ENCODE results near the gene PAPOLG. TPM values are rescaled to one million over a fixed set of nuclear protein-coding genes. Genes with fewer than 3 reads are reported as not detected.

The PAPOLG gene
- total RNA-seq (10 to 100 TPM; 40.1 to 40.3 TPM), polyA plus RNA-seq (10 to 100 TPM in 1 of 2 donors, 1 to 10 TPM in 1; 9.4 to 17.6 TPM)

- Histone ChIP-seq H3K4me3 (ENCODE audit: low read length in 2 of 2) (peak within 1 kb of the TSS; percentile 76 to 92), H3K4me1 (ENCODE audit: insufficient read depth, low read length) (peaks cover 36% of the 10 kb centered on the region), H3K27ac (ENCODE audit: low read depth, low read length) (peak within 1 kb of the TSS; percentile 89), H3K9me3 (ENCODE audit: control insufficient read depth in 1 of 2, low read length in 2 of 2) (no peaks in the 10 kb centered on the region), H3K36me3 (ENCODE audit: insufficient read depth, low read length) (peaks cover 15% of the 10 kb centered on the region), H3K27me3 (ENCODE audit: insufficient read depth, low read length) (no peaks in the 10 kb centered on the region)
- CTCF ChIA-PET (ENCODE audit: partially characterized antibody) = interaction anchor here (1.0 to 1.7 kb wide), 6 partner anchors 9 to 261 kb away, joined by 3 to 7 read pairs (median 5); partner anchors contain the start of genes PEX13 and PUS10
- H3K4me3 Mint-ChIP-seq = peak within 1 kb of the TSS; percentile 98 to 100 (median 100)
- peak within 1 kb of the TSS; percentile 84 to 100 (median 99) for H3K27ac Mint-ChIP-seq
- H3K27me3 Mint-ChIP-seq = no peaks in the 10 kb centered on the region
- peaks cover 17 to 29% of the 10 kb centered on the region in 2 donors for H3K36me3 Mint-ChIP-seq
- H3K9me3 Mint-ChIP-seq = peaks cover 0 to 2% (median 0%) of the 10 kb centered on the region in 8 donors
- intact Hi-C loops (cut with micrococcal nuclease) = loop anchor here (1.0 to 5.0 kb wide), 5 partner anchors 49 to 1441 kb away; partner anchors contain the start of genes B3GNT2, REL and XPO1
- POLR2A ChIA-PET (ENCODE audit: partially characterized antibody) = interaction anchor here (0.6 to 2.2 kb wide), 19 partner anchors 8 to 1133 kb away, joined by 3 to 12 read pairs (median 4); partner anchors contain the start of genes FAM161A, PEX13, PUS10 and REL
- DNase-seq = peak; percentile 92 to 96 (median 93)
- peaks cover 28 to 51% (median 40%) of the 10 kb centered on the region in 4 donors for H3K4me1 Mint-ChIP-seq
Measured at GRCh38 chr2:60756097-60757087, at the start of gene PAPOLG. Gene PAPOLG, plus strand, starts transcription at chr2:60756268. Its CDS starts 211 bp downstream, at chr2:60756479.

GRCh38 chr2:60707750-60708371 lies 48.2 kb upstream of the PAPOLG start:
- no peak overlapping the region for H3K27ac ChIP-seq (ENCODE audit: low read depth, low read length)
- peak in 4 of 5 donors; percentile 31 to 39 (median 32) for DNase-seq
- H3K9me3 Mint-ChIP-seq = peaks cover 0 to 1% (median 0%) of the 10 kb centered on the region in 8 donors
- intact Hi-C loops (cut with micrococcal nuclease) = loop anchor here (1.0 to 5.0 kb wide), 3 partner anchors 48 to 291 kb away; partner anchors contain the start of gene PAPOLG
- H3K27me3 Mint-ChIP-seq = peaks cover 6 to 12% of the 10 kb centered on the region in 2 donors
- no peak overlapping the region for H3K4me3 Mint-ChIP-seq
- ChIA-PET POLR2A (ENCODE audit: partially characterized antibody) (interaction anchor here (0.6 to 1.6 kb wide), 3 partner anchors 48 to 310 kb away, joined by 3 to 7 read pairs (median 3); partner anchors contain the start of genes PAPOLG, PEX13 and PUS10), CTCF (ENCODE audit: partially characterized antibody) (interaction anchor here (0.6 to 9.0 kb wide), 20 partner anchors 12 to 321 kb away, joined by 3 to 181 read pairs (median 3); partner anchors contain the start of gene PAPOLG)
- no peaks in the 10 kb centered on the region for H3K4me1 ChIP-seq (ENCODE audit: insufficient read depth, low read length)
- no peak overlapping the region for H3K4me3 ChIP-seq (ENCODE audit: low read length in 2 of 2)
- H3K4me1 Mint-ChIP-seq = no peaks in the 10 kb centered on the region
- no peaks in the 10 kb centered on the region for H3K36me3 Mint-ChIP-seq
- no peaks in the 10 kb centered on the region for H3K27me3 ChIP-seq (ENCODE audit: insufficient read depth, low read length)
- H3K36me3 ChIP-seq (ENCODE audit: insufficient read depth, low read length) = no peaks in the 10 kb centered on the region
- no peak overlapping the region for H3K27ac Mint-ChIP-seq
- H3K9me3 ChIP-seq (ENCODE audit: control insufficient read depth in 1 of 2, low read length in 2 of 2) = no peaks in the 10 kb centered on the region

- peaks cover 6 to 12% of the 10 kb centered on the region in 2 donors for H3K27me3 Mint-ChIP-seq
- ChIA-PET POLR2A (ENCODE audit: partially characterized antibody) (interaction anchor here (1.6 kb wide), 1 partner anchor 47 kb away, joined by 7 read pairs; the partner anchor contains the start of gene PAPOLG), CTCF (ENCODE audit: partially characterized antibody) (interaction anchor here (1.2 to 9.0 kb wide), 7 partner anchors 13 to 290 kb away, joined by 3 to 181 read pairs (median 4); no protein-coding TSS in a partner anchor)
- Histone ChIP-seq H3K4me3 (ENCODE audit: low read length in 2 of 2) (no peak overlapping the region), H3K27ac (ENCODE audit: low read depth, low read length) (no peak overlapping the region), H3K9me3 (ENCODE audit: control insufficient read depth in 1 of 2, low read length in 2 of 2) (no peaks in the 10 kb centered on the region), H3K27me3 (ENCODE audit: insufficient read depth, low read length) (no peaks in the 10 kb centered on the region), H3K36me3 (ENCODE audit: insufficient read depth, low read length) (no peaks in the 10 kb centered on the region), H3K4me1 (ENCODE audit: insufficient read depth, low read length) (no peaks in the 10 kb centered on the region)
- H3K4me1 Mint-ChIP-seq = no peaks in the 10 kb centered on the region
- no peak for DNase-seq
- H3K4me3 Mint-ChIP-seq = no peak overlapping the region
- H3K9me3 Mint-ChIP-seq = peaks cover 0 to 1% (median 0%) of the 10 kb centered on the region in 8 donors
- H3K27ac Mint-ChIP-seq = peak overlapping the region in 1 of 7 donors; percentile 21
- intact Hi-C loops (cut with micrococcal nuclease) = loop anchor here (5.0 kb wide), 1 partner anchor 99 kb away; no protein-coding TSS in a partner anchor
- H3K36me3 Mint-ChIP-seq = no peaks in the 10 kb centered on the region
Measured at GRCh38 chr2:60708630-60709320, 47.3 kb upstream of the PAPOLG start.

GRCh38 chr2:60710707-60711106 lies 45.4 kb upstream of the PAPOLG start:
- intact Hi-C loops (cut with micrococcal nuclease) = no loop called here
- CTCF ChIA-PET (ENCODE audit: partially characterized antibody) = interaction anchor here (0.8 to 9.0 kb wide), 5 partner anchors 14 to 288 kb away, joined by 3 to 181 read pairs (median 4); no protein-coding TSS in a partner anchor
- Mint-ChIP-seq H3K4me1 (no peaks in the 10 kb centered on the region), H3K9me3 (peaks cover 0 to 1% (median 0%) of the 10 kb centered on the region in 8 donors), H3K4me3 (no peak overlapping the region), H3K27me3 (peaks cover 5 to 10% of the 10 kb centered on the region in 2 donors), H3K36me3 (no peaks in the 10 kb centered on the region), H3K27ac (no peak overlapping the region)
- no peak overlapping the region for H3K27ac ChIP-seq (ENCODE audit: low read depth, low read length)
- no peaks in the 10 kb centered on the region for H3K27me3 ChIP-seq (ENCODE audit: insufficient read depth, low read length)
- no peak for DNase-seq
- POLR2A ChIA-PET (ENCODE audit: partially characterized antibody) = no interaction called here
- no peaks in the 10 kb centered on the region for H3K36me3 ChIP-seq (ENCODE audit: insufficient read depth, low read length)
- no peaks in the 10 kb centered on the region for H3K9me3 ChIP-seq (ENCODE audit: control insufficient read depth in 1 of 2, low read length in 2 of 2)
- H3K4me1 ChIP-seq (ENCODE audit: insufficient read depth, low read length) = no peaks in the 10 kb centered on the region
- H3K4me3 ChIP-seq (ENCODE audit: low read length in 2 of 2) = no peak overlapping the region

- Histone ChIP-seq H3K4me3 (ENCODE audit: low read length in 2 of 2) (no peak overlapping the region), H3K9me3 (ENCODE audit: control insufficient read depth in 1 of 2, low read length in 2 of 2) (no peaks in the 10 kb centered on the region), H3K4me1 (ENCODE audit: insufficient read depth, low read length) (no peaks in the 10 kb centered on the region), H3K27me3 (ENCODE audit: insufficient read depth, low read length) (no peaks in the 10 kb centered on the region), H3K36me3 (ENCODE audit: insufficient read depth, low read length) (no peaks in the 10 kb centered on the region), H3K27ac (ENCODE audit: low read depth, low read length) (no peak overlapping the region)
- intact Hi-C loops (cut with micrococcal nuclease) = no loop called here
- no peak overlapping the region for H3K27ac Mint-ChIP-seq
- peaks cover 0 to 4% of the 10 kb centered on the region in 2 donors for H3K27me3 Mint-ChIP-seq
- CTCF ChIA-PET (ENCODE audit: partially characterized antibody) = no interaction called here
- no peaks in the 10 kb centered on the region for H3K4me1 Mint-ChIP-seq
- no peaks in the 10 kb centered on the region for H3K36me3 Mint-ChIP-seq
- DNase-seq = no peak
- H3K4me3 Mint-ChIP-seq = no peak overlapping the region
- no peaks in the 10 kb centered on the region for H3K9me3 Mint-ChIP-seq
- POLR2A ChIA-PET (ENCODE audit: partially characterized antibody) = no interaction called here
Measured at GRCh38 chr2:60715561-60715960, 40.5 kb upstream of the PAPOLG start.

- H3K27ac ChIP-seq (ENCODE audit: low read depth, low read length) = no peak overlapping the region
- no peaks in the 10 kb centered on the region for H3K4me1 ChIP-seq (ENCODE audit: insufficient read depth, low read length)
- Mint-ChIP-seq H3K9me3 (no peaks in the 10 kb centered on the region), H3K27me3 (peaks cover 0 to 2% of the 10 kb centered on the region in 2 donors), H3K36me3 (no peaks in the 10 kb centered on the region), H3K4me3 (no peak overlapping the region), H3K4me1 (no peaks in the 10 kb centered on the region), H3K27ac (no peak overlapping the region)
- ChIA-PET CTCF (ENCODE audit: partially characterized antibody) (interaction anchor here (0.9 kb wide), 1 partner anchor 26 kb away, joined by 3 read pairs; no protein-coding TSS in a partner anchor), POLR2A (ENCODE audit: partially characterized antibody) (no interaction called here)
- no peak for DNase-seq
- no peak overlapping the region for H3K4me3 ChIP-seq (ENCODE audit: low read length in 2 of 2)
- no peaks in the 10 kb centered on the region for H3K9me3 ChIP-seq (ENCODE audit: control insufficient read depth in 1 of 2, low read length in 2 of 2)
- no peaks in the 10 kb centered on the region for H3K36me3 ChIP-seq (ENCODE audit: insufficient read depth, low read length)
- intact Hi-C loops (cut with micrococcal nuclease) = no loop called here
- H3K27me3 ChIP-seq (ENCODE audit: insufficient read depth, low read length) = no peaks in the 10 kb centered on the region
Measured at GRCh38 chr2:60717691-60718090, 38.4 kb upstream of the PAPOLG start.
